Activated CD4-positive, alpha-beta T cell treated with anti-CD3 and anti-CD28 coated beads, Interleukin-2, amount 50 U/mL, for 16 hours (primary cell): ENCODE results near the gene KRTAP5-1.

Experiments used
- DNase-seq: peaks from one replicate; pipeline ENCODE4 v3.0.0-alpha.2; 2020

KRTAP5-1 gene

DNA sequence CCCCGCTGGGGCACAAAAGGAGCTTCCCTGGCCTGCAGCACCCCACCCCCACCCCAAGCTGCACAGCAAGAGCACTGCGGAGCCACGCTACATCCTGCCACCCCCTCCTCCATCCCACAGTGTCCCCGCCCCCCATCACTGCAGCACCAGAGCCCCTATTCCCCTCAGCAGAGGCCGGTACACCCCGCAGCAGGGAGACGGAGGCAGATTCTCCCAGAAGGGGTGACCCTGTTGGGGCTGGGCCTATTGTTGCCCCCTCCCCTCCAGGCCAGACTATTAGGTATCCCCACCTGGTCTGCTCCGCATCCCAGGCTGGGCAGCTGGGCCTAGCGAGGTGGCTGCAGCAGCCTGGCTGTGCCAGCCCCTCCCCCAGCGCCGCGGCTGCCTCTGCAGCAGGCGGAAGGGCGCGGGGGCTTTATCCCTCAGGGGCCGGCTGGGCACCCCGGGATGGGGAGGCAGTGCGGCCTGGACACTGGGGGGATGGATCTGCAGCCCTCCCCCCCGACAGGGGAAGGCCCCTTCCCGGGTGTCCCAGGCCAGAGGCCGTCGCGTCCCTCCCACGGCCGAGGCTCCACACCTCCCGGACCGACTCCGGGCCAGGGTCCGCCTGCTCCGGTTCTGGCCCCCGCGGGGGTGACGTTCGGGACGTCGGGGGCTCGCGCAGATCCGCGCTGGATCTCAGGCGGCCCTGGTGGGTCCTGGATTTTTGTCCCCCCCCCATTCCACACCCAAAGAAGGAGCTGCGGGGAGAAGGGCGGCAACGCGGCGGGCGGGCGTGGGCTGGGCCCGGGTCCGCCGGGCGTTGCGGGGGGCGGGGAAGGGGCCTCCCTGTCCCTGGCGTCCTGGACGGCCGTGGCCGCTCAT, 14.0 kb downstream of the KRTAP5-1 start:
- no peak for DNase-seq

DNA sequence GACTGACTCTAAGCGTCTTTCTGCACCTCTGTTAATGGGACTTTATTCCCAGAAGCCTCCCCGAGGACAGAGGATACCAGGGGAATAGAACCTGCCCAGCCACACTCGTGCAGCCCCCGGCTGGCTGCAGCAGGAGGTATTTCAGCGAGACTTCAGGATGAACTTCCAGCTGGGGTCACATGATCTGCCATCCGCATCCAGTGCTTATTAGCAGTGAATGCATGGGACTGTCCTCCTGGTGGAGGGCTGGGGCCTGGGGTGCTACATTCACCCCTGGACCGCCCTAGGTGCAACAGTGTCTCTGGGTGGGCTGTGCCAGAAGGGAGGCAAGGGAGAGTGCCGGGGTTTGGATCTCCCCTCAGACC, 14.6 kb downstream of the KRTAP5-1 start:
- no peak for DNase-seq

DNA sequence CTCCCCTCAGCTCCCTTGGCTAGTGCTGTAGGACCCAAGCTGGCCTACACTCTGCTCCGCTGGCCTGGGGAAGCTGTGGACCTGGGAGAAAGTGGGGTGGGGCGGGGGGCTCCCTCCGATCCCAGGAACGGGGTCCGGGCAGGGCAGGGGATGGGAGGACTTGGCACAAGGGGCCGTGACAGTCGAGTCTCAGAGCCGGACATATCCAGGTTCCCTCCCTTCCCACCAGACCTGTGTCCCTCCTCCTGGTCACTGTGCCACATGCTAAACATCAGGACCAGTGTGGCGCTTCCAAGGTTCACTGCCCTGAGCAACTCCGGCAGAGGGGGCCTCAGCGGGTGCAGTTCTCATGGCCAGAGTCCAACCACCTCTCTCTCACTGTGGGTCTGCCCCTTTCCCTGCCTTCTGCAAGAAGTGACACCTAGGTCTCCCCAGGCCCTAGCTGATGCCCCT, 15.1 kb downstream of the KRTAP5-1 start:
- DNase-seq = no peak

DNA sequence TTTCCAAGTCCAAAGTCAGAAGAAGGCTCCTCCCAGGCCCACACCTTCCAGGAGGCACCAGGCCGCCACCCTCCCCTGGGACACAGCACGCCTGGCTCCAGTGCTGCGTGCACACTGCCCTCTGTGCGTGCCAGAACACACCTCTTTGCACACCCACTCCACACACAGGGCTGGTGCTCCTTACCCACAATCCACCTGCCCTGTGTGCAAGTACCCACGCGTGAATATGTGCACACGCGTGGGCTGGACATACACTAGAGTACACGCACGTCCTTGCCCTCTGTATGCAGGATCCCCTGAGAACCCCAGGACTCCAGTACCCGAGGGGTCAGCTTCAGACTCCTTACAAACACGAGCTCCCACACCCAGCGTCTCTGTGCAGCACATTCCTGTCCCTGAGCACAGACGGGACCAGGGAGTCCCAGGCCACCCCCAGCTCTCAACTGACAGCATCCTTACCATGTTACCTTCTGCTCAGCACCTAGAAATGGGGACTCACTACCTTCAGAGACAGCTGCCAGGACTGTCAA, 15.8 kb downstream of the KRTAP5-1 start:
- no peak for DNase-seq

DNA sequence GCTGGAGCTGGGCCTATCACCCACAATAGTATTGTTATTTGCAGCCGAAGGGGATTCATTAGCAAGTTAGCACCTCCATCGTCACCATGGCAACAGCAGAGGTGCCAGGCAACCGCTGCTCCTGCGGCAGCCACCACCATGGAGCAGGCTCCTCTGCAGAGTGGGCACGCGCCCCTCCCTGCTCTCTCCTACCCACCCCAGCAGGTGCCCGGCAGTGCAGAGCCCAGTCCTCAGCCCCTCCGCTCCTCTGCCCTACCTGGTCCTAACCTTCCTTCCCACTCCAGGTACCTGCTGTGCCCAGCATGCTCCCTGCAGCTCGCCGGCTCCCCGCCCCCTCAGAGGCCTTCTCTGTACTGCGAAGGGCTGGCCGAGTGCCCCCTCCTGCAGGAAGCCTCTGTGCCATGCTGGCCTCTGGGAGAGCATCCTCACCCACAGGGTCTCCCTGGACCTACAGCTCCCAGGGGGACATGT, 16.6 kb downstream of the KRTAP5-1 start:
- DNase-seq = no peak

DNA sequence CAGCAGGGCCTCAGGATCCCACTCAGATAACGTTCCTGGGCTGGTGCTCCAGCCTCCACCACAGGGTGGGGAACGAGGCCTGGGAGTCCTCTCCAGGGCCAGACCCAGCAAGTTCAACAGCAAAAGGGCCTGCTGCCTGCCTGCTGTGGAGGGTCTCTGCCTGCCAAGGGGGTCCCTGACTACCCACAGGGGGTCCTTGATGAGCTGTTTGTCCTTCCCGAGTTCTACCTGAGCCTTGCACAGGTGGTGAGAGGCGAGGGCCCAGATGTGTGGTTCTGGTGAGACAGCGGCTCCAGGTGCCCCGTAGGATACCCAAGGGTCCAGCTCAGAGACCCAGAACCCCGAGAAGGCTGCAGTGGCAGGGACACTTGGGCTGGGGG, 17.4 kb downstream of the KRTAP5-1 start:
- DNase-seq = no peak

DNA sequence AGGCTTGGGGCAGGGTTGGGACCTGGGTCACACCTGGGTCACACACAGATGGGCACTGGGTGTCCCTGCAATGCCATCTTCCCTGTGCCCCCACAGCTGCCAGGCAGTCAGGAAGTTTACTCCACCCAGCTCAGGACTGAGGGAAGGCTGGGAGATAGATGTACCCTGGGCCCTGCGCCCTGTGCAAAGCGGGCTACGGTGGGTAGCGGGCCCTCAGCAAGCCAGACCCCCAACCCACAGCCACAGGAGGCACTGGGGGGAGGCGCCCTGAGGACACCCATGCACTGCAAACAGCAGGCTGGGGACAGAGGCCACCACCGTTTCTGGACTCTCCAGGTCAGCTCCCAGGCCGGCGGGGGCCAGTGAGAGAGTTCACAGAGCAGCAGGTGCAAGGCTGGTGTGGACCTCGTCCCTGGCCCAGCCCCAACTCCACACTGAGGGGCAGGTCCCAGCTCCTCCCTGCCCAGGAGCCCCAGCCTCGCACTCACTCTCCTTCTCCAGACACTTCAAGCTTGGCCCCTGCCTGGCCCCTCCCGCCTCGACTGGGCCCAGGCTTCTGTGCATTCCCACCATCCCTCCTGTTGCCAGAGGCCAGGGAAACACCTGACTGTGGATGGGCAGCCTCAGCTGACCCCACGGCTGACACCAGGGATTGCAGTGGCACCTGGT, 17.9 kb downstream of the KRTAP5-1 start:
- no peak for DNase-seq

DNA sequence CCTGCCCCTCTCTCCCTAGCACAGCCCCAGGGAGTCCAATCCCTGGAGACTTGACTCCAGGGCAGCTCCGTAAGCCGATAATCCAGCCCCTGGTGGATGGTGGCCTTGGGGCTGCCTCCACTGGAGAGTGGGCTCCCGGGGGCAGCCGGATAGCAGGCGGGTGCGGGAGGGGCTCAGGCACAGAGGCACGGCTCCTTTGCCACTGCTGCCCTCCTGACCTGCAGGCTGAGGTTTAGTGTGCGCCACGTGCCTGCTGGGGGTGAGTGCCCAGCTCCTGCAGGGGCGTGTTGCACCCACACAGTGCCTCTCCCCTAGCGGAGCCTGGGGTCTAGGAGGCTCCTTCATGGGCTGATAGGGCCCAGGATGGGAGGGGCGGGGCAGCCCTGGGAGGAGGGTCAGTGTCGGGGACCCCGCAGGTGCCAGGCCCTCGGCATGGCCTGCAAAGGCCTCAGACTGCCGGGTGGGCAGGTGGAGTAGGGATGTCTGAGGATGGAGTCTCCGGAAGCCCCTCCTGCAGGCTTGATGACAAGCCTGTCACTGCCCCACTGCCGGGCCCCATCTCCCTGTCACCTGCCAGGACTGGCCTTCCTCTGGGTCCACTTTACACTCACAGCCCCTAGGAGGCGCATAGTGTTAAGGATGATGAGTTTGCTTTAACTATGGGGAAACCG, 18.6 kb downstream of the KRTAP5-1 start:
- no peak for DNase-seq

DNA sequence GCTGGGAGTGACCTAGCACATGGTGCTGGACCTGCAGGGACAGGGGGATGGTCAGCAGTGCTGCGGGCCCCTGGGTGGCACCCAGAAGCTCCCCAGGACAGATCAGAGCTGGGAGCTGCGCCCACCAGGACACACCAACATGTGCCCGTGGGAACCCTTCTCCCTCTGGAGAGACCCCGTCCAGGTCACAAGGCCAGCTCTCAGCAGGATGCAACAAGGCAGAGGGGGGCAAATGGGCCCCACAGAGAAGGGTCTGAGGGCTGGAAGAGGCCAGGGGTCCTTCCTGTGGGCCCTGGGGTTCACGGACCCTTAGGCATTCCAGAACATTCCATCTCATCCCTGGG, 19.2 kb downstream of the KRTAP5-1 start:
- DNase-seq = no peak

DNA sequence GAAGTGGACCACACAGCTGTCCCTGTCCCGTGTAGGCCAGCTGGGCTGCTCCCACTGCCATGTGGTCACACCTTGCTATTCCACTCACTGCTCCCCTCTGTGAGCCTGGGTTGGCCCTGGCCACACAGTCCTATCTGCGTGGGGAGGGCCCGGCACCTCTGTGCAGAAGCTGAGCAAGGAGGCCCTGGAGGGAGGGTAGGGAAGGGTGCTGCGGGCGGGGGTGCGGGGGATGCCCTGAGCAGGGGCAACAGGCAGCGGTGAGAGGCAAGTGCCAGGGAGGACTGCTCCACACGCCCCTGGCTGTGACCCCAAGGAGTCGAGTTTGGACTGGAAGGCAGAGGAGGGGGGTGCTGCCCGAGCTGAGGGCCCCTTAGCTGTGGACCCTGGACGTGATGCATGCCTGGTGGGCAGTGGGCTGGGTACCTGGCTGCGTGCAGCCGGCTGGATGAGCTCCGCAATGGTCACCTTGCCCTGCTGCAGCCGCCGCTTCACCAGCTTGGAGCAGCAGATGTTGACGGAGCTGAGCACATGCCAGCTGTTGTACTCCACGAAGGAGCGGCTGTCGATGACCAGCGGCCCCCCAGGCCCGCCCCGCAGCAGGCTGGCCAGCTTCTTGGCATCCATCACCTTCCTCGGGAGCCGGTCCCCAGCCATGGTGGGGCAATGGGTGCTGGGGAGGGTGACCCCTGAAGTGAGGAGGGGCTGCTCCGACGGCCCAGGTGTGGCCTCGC, 19.7 kb downstream of the KRTAP5-1 start:
- DNase-seq = no peak

DNA sequence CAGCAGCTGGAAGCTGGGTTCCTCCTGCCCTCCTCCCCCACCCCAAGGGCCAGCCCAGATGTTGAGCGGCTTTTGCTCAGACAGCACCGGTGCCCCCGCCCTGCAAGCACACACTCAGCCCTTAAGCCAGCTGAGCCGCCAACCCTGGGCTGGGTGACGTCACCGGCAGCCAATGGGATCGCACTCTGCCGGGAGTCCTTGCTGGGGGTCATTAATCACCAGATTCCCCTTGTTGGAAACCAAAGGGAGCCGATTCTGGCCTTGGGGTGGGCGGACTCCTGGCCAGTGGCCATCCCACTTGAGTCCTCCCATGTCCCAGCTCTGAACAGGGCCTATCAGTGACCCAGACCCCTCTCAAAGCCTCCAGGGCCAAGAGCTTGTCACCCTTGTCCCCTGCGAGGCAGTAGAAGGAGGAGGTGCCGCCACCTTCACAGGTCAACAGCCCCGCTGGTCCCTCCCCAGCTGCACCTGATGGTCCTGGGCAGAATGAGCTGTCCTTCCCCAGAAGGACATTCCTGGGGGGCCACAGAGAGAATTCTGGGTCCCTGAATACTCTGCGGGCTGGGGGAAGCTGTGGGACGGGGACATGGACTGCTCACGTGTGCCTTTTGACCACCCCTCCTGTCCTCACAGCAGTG, 20.4 kb downstream of the KRTAP5-1 start:
- DNase-seq = no peak

DNA sequence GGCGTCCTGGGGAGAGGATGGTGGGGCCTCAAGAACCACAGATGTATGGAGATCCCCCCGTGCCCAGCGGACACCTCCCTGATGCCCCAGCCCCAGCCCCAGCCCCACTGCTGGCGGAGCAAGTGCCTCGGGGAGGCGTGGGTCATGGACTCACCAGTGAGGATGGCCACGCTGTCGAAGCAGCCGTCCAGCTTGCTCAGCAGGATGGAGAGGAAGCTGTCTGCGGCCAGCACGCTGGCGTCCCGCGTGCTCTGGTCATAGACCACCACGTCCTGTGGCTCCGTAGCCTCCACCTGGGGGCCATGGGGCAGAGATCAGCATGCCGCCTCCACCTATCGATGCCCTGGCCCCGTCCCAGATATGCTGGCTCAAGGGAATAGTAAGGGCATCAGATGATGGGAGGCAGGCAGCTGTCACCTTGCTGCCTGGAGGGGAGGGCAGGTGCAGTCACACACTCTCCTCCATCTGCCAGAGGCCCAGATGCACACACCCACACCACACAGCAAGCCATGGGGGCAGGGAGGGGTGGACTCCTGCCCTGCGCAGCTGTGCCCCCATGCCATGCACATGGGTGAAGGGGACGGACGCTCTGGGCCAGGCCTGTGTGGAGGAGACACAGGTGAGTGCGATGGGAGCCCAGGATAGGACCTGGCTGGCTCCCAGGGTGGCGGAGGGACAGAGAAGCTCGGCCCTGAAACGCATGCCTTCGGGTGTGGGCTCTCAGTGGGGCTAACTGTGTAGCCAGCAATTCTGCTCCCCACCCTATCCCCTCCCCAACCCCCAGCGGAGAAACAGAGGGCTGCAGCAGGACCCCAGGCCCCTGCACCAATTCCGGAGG, 21.2 kb downstream of the KRTAP5-1 start:
- DNase-seq = no peak

DNA sequence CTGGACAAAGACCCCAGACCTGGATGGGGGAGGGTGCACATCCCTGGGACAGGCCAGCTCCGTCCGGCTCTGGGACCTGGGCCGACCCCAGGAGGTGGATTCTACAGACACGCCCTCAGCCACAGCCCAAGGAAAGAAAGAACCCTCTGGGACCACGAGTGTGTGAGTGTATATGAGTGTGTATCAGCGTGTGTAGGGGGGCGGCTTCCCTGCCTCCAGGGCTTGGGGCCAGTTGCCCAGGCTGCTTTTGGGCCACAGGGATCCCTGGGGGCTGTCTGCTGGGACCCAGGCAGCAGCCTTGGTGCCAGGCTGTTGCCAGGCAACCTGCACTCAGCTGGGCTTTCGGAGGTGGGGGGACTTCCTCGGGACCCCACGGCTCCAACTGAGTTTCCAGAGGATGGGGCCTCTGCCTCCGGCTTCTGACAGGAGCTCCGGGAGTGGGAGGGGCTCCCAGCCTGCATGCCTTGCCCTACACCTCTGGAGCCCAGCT, 21.9 kb downstream of the KRTAP5-1 start:
- no peak for DNase-seq

DNA sequence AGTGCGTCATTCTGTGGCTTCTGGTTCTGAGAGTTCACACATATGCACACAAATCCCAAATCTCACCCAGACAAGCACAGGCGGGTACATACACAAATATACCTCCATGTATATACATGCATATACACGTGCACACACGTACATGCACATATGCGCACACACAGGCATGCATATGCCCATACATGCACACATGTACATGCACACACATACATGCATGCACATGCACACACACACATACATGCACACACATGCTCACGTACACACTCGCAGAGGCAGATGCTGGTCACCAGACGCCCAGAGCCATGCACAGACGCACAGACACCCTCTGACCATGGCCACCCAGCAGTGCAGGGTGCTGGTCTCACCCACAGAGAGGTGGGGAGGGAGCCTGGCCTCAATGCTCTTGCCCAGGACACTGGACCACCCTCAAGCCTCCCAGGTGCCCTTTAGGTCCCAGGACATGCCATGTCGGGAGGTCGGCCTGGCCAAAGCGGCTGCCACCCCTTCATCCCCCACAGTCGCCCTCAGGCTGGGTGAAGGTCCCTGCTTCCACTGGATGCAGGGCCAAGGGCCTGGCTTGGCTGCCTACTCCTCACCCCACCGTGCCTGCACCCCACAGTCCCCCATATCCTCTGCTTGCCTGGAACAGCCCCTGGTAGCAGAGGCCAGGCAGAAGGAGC, 22.5 kb downstream of the KRTAP5-1 start:
- no peak for DNase-seq

DNA sequence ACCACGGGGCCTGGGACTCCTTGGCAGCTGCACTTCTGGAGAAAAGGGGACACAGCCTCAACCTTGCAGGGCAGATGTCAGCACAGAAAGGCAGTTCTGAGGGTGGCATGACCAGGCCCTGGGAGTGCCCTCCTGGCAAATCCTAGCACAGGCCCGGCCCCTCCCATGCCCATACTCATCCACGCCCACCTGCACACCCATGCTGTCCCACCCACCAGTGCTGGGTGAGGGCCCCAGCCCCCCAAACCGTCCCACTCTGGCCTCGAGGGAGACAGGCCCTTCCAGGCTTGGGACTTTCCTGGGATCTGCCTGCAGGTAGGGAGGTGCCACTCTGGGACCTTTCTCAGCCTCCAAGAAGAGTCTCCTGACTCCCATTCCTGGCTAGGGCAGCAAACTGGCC, 23.1 kb downstream of the KRTAP5-1 start:
- no peak for DNase-seq

DNA sequence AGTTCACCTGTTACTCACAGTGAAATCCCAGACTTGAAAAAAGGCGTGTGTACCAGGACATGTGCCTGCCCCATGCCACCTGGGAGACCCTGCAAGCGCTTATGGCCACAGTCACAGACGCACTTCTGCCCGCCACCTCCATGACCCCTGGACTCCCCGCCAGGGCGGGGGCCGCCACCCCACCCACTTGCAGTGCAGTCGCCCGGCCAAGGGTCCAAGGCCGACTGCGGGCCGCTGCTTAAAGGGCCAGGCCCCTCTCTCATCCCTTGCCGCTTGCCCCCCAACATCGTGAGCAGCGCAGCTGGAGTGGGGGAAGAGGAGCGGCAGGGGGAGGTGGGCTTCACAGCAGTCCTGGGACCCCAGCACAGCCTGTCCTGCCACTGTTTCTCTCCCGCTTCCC, 23.8 kb downstream of the KRTAP5-1 start:
- DNase-seq = no peak

DNA sequence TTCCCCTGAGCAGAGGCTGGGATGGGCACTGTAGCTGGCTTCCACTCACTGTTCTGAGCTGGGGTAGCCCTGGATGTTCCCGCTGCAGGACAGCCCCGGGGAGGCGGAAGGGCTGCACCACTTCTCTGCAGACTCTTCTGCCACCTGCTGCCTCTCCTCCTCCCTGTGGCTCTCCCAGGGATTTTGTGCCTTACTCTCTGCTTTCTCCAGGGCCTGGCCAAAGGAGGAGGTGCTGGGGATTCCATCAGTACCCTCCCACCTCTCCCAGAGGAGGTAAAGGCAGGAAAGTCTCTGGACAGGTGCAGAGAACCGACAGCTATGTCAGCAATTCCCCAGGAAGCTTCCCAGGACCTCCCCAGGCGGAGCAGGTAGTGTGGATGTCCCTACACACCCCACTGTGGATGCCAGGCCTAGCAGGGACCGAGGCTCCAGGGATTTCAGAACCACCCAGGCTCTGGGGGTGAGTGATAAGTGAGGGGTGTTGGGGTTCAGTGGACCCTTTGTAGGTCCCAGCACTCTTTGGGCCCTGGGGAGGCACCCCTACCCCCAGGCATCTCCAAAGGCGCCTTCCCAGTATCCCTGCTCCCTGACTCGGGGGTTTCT, 24.3 kb downstream of the KRTAP5-1 start:
- no peak for DNase-seq

DNA sequence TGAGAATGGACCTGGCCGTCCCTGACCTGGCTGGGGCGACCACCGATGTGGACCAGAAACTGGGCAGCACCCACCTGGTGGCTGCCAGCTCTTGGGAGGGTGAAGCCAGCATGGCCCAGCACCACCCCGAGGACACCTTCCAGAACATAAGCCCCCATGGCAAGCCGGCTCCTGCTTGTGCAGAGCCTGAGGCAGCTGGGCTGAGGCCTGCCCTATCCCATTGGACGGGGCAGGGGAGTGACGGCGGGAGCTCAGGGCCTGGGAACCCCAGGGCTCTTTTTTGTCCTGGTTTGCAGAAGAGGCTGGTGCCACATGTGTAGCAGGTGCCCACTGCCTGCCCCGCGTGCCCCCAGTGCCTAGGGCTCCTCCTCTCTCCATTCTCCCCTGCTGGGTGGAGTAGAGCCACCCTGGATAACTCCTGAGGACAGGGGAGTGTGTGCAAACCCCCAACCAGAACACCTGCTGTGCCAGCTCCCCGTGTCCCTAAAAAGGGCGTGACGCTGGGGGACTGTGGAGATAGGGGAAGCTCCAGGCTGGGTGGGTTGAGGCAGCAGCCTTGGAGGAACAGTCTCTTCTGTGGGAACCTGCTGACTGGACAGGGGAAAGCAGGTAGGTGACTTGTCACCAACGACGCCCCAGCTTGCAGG, 25.0 kb downstream of the KRTAP5-1 start:
- DNase-seq = no peak

DNA sequence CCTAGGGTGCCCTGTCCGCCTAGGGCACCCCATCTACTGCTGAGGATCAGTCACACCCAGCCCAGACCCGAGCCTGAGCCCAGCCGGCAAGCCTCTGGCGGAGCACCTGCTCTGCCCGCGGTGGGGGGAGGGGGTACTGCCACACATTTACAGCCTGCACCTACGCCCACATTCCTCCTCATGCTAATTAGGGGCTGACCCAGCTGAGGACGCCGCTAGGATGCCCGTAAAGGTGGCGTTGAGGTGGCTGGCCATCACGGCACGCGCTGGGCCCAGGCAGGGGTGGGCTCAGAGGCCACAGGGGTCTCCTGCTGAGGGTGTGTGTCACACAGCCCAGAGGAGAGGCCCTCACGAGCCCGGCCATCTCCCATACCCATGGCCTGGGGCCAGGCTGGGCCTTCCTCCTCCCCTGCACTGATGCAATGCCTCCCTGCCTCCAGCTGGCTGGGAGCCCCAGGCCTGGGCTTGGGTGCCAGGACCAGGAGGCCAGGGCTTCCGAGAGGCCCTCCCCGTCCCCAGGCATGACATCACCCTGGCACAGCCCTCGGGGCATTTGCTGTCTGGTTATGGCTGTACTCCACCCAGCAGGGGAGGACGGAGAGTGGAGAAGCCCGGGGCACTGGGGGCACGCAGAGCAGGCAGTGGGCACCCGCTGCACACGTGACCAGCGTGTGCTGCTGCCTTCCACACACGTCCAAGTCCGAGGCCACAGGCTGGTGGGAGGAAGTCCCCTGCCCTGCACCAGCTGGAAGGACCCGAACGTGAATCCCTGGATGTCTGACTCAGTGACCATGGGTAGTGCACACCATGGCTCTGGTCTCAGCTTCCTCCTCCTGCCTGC, 25.8 kb downstream of the KRTAP5-1 start:
- DNase-seq = no peak
